PC-9 (cell line): ENCODE data around the gene JDP2.

Experiments used
- CTCF ChIP-seq: fragments of 200-600 bp; sonication (generic); conservative IDR thresholded peaks from 2 replicates; pipeline ENCODE4 v1.6.1; 2017; ENCODE audit warnings: mixed run types, antibody characterized with exemption, mild to moderate bottlenecking, moderate library complexity
- EZH2 ChIP-seq: fragments of 200-600 bp; sonication (generic); IDR thresholded peaks from 2 replicates; pipeline ENCODE4 v1.8.0; 2017; ENCODE audit warnings: antibody characterized with exemption, low read depth

- no peak for TF ChIP-seq CTCF
- no peak for TF ChIP-seq EZH2
Measured at GRCh38 chr14:75519394-75519793, 91.6 kb downstream of the JDP2 start.
